ENCODE data around the gene SUSD1. TPM values are rescaled to one million over a fixed set of nuclear protein-coding genes. Genes with fewer than 3 reads are reported as not detected.
A peak's percentile ranks its signal among the peaks of the same experiment; 100 is the strongest.

Gene SUSD1
- polyA plus RNA-seq, 1 experiment: 17.5 TPM

DNA sequence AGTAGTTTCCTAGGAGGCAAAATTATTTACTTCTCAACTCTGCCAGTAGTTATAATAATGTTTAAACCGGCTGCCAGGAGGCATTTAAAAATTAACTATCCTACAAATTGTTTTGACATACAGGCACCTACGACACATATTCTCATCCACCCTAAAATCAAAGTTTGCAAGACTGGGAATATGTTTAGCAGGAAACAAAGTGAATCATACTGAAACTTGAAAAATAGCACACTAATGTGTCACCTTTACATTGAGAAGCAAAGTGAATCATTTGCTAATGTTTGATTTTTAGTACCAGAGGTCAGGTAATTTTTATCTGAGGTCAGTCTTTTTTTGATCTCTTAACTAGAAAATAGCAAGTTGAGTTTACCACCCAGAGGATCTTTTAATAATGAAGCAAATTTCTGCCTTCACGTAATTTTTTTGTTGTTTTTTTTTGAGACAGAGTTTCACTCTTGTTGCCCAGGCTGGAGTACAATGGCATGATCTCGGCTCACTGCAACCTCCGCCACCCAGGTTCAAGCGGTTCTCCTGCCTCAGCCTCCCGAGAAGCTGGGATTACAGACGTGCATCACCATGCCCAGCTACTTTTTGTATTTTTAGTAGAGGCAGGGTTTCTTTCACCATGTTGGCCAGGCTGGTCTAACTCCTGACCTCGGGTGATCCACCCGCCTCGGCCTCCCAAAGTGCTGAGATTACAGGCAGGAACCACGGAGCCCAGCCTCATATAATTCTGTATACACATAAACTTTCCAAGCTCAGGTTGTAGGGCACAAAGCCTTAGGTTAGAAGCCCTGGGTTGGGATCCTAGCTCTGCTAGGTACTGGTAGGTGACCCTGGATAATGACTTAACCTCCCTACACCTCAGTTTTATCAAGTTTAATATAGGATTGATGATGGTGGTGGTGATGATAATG, 154.2 kb downstream of the SUSD1 start:
- Histone ChIP-seq H3K4me3 (ENCODE audit: low read depth, low read length) (no peak overlapping the region), H3K27me3 (ENCODE audit: control insufficient read depth, insufficient read depth, low read length) (no peaks in the 10 kb centered on the region), H3K36me3 (ENCODE audit: control insufficient read depth, insufficient read depth, low read length) (no peaks in the 10 kb centered on the region)
- DNase-seq (ENCODE audit: low read depth): peak; percentile 74
- TF ChIP-seq, protein P1, sequence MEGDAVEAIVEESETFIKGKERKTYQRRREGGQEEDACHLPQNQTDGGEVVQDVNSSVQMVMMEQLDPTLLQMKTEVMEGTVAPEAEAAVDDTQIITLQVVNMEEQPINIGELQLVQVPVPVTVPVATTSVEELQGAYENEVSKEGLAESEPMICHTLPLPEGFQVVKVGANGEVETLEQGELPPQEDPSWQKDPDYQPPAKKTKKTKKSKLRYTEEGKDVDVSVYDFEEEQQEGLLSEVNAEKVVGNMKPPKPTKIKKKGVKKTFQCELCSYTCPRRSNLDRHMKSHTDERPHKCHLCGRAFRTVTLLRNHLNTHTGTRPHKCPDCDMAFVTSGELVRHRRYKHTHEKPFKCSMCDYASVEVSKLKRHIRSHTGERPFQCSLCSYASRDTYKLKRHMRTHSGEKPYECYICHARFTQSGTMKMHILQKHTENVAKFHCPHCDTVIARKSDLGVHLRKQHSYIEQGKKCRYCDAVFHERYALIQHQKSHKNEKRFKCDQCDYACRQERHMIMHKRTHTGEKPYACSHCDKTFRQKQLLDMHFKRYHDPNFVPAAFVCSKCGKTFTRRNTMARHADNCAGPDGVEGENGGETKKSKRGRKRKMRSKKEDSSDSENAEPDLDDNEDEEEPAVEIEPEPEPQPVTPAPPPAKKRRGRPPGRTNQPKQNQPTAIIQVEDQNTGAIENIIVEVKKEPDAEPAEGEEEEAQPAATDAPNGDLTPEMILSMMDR (IDR thresholded peaks at IDR 0.05; ENCODE audit: insufficient read depth, low read depth, low read length): no peak
- ChIA-PET CTCF (interaction anchor here (0.7 to 2.4 kb wide), 3 partner anchors 14 to 98 kb away, joined by 4 to 10 read pairs (median 4); no protein-coding TSS in a partner anchor), POLR2A (interaction anchor here (0.5 kb wide), 1 partner anchor 87 kb away, joined by 5 read pairs; no protein-coding TSS in a partner anchor)

DNA sequence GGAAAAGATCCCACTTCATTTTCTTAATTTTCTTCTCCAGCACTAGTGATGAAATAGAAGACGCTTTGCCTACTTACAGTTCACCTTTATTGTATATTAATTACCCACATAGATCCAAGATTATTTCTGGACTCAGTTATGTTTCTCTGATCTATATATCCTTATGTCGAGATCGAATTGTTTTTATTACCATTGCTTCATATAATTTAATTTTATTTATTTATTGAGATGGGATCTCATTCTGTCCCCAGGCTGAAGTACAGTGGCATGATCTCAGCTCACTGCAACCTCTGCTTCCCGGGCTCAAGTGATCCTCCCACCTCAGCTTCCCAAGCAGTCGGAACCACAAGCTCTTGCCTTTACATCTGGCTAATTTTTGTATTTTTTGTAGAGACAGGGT, 157.2 kb downstream of the SUSD1 start:
- no peaks in the 10 kb centered on the region for H3K36me3 ChIP-seq (ENCODE audit: control insufficient read depth, insufficient read depth, low read length)
- ChIA-PET POLR2A (no interaction called here), CTCF (interaction anchor here (0.7 to 1.0 kb wide), 2 partner anchors 20 to 109 kb away, joined by 3 read pairs; no protein-coding TSS in a partner anchor)
- H3K4me3 ChIP-seq (ENCODE audit: low read depth, low read length): no peak overlapping the region
- TF ChIP-seq, protein P1 (IDR thresholded peaks at IDR 0.05; ENCODE audit: insufficient read depth, low read depth, low read length): no peak
- DNase-seq (ENCODE audit: low read depth): no peak
- no peaks in the 10 kb centered on the region for H3K27me3 ChIP-seq (ENCODE audit: control insufficient read depth, insufficient read depth, low read length)

DNA sequence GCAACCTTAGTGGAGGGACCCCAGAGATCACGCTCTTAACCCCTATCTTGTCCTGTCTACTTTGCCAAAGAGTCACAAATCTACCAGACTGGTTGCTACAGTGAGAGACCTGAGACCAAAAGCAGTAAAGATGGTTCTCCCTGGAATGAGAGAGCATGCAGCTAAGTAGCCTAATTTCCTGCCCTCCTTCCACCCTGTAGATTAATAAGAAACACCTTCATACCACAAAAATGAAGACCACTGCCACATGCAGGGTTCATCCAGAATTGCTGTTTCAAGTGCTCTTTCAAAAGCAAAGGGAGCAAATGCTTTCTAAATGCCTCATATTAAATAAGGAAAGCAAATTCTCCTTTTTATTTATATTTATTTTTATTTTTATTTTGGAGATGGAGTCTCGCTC, 159.4 kb downstream of the SUSD1 start:
- no peak for DNase-seq (ENCODE audit: low read depth)
- POLR2A ChIA-PET: no interaction called here
- H3K36me3 ChIP-seq (ENCODE audit: control insufficient read depth, insufficient read depth, low read length): no peaks in the 10 kb centered on the region
- TF ChIP-seq, protein P1 (IDR thresholded peaks at IDR 0.05; ENCODE audit: insufficient read depth, low read depth, low read length): no peak
- H3K4me3 ChIP-seq (ENCODE audit: low read depth, low read length): no peak overlapping the region
- H3K27me3 ChIP-seq (ENCODE audit: control insufficient read depth, insufficient read depth, low read length): no peaks in the 10 kb centered on the region
- CTCF ChIA-PET: no interaction called here

DNA sequence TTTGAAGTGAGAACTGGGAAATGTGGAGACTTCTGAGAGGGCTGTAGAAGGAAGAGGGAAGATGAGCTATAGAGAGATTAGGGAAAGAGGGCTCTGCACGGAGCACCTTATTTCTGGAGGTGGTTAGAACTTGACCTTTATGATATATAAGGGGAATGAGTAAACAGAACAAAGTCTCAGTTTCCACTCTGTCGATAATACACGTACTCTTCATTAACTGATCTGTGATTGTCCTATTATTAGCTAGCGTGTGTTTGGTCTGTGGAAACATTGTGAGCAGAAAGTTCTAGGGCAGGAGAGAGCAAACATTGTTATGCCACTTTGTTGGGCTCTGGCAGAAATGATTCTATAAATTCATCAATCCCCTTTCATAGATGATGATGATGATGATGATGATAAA, 159.9 kb downstream of the SUSD1 start:
- DNase-seq (ENCODE audit: low read depth): no peak
- CTCF ChIA-PET: no interaction called here
- Histone ChIP-seq H3K27me3 (ENCODE audit: control insufficient read depth, insufficient read depth, low read length) (no peaks in the 10 kb centered on the region), H3K36me3 (ENCODE audit: control insufficient read depth, insufficient read depth, low read length) (no peaks in the 10 kb centered on the region), H3K4me3 (ENCODE audit: low read depth, low read length) (no peak overlapping the region)
- TF ChIP-seq, protein P1 (IDR thresholded peaks at IDR 0.05; ENCODE audit: insufficient read depth, low read depth, low read length): no peak
- POLR2A ChIA-PET: no interaction called here

DNA sequence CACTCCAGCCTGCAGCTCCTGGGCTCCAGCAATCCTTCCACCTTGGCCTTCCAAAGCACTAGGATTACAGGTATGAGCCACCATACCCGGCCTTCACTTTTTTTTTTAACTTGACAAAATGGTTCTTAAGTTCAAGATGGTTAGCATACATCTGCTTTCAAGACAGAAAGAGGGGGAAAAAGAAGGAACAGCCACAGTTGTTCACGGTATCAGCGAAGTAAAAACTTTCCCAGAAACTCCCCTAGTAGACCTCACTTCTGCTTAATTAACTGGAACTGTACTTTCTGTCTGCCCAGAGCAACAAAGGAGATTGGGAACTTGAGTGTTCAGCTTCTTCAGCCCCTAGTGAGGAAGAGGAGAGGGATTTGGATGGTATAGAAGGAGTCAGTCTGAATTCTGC, 161.8 kb downstream of the SUSD1 start:
- TF ChIP-seq, protein P1 (IDR thresholded peaks at IDR 0.05; ENCODE audit: insufficient read depth, low read depth, low read length): no peak
- DNase-seq (ENCODE audit: low read depth): no peak
- Histone ChIP-seq H3K4me3 (ENCODE audit: low read depth, low read length) (no peak overlapping the region), H3K36me3 (ENCODE audit: control insufficient read depth, insufficient read depth, low read length) (no peaks in the 10 kb centered on the region), H3K27me3 (ENCODE audit: control insufficient read depth, insufficient read depth, low read length) (no peaks in the 10 kb centered on the region)
- ChIA-PET CTCF (interaction anchor here (0.7 to 1.3 kb wide), 2 partner anchors 37 to 61 kb away, joined by 3 read pairs; no protein-coding TSS in a partner anchor), POLR2A (no interaction called here)

Measured in BJ (cell line).